HG02970 (cell line): ENCODE data around the gene KMT5C.
"Not testable (repeated sequence)": the region's sequence is repeated elsewhere in the genome, so short reads cannot be mapped to it uniquely, and the experiment has no call there.

Experiments used
- ATAC-seq: cut with Tn5 transposase; IDR thresholded peaks from one replicate; pipeline ENCODE4 v1.9.1; 2021; ENCODE audit warnings: mild to moderate bottlenecking, moderate library complexity, moderate number of reproducible peaks; ENCODE audit not compliant: unreplicated experiment, low FRiP score

The KMT5C gene

DNA sequence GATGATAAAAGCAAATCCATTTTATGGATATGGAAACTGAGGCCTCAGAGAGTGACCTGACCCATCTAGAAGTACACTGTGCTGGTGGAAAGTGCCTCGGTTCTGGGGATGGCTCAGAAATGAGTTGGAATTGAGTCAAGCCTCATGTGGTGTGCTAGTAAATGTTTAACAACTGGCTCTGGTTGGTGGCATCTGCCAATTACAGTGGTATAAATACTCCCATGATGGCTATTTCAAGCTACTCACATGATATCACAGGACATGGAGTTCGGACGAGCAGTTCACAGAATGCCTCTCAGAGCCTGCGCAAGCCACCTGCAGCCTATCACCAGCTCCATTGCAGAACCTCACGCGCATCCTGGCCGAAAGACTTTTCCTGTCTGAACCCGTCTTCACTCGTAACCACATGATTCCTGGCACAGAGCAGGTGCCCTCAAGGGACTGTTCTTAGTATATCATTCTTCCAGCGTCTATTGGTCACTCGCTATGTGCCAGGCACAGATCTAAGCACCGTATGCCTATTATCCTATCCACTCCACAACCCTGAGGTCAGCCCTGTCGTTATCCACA, 23.6 kb upstream of the KMT5C start:
- ATAC-seq = no peak

DNA sequence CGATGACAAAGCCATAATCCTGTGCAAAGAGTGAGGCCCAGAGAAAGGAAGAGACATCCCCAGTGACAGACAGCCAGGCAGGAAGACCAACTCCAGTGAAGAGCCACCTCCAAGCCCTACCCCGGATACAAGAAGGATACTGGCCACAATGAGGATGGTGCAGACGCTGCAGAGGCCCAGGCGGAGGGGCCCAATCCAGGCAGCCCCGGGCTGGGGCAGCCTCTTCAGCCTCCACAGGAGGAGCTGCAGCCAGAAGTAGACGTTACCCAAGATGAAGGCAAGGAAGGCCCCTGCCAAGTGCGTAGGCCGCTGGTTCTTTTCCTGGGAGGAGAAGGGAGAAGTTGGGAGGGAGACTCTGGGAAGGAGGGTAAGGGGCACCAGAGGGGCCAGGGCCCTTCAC, 23.0 kb upstream of the KMT5C start:
- ATAC-seq = no peak

DNA sequence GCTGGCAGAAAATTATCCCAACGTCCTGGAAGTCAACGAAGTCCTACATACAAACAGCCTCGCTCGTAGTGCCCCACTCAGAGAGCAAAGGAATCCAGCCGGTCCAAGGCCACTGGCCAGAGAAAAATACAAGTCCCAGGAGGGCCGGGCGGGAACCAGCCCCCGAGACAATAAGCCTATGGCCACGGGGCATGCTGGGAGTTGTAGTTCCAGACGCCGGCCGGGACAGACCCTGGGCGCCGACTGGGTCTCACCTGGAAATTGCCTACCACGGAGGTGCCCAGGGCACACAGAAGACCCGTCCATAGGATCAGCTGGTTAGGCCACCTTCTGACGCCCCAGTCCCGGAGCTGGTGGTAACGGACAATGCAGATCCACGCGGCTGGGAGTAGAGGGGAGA, 19.9 kb upstream of the KMT5C start:
- ATAC-seq = no peak

DNA sequence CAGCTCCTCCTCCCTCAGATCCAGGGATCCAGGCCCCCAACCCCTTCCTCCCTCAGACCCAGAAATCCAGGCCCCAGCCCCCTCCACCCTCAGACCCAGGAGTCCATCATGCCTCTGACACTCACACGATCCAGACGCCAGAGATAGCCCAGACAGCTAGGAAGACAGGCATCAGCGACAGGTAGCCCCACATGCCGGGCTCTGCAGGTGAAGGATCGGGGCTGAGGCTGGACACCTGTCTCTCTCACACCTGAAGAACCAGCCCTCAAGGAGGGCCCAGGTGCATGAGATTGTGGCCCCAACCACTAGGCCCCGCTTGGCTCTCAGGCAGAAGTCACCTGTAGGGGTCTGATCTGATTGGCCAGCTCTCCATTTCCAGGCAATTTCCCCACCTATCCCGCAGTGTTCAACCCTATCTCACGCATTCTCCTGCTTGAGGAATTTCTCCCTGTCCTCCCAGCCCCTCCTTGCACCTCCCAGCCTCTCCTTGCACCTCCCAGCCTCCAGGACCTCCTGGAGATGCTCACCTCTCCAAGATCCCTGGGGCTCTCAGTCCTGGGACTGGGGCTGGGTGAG, 18.7 kb upstream of the KMT5C start:
- no peak for ATAC-seq

DNA sequence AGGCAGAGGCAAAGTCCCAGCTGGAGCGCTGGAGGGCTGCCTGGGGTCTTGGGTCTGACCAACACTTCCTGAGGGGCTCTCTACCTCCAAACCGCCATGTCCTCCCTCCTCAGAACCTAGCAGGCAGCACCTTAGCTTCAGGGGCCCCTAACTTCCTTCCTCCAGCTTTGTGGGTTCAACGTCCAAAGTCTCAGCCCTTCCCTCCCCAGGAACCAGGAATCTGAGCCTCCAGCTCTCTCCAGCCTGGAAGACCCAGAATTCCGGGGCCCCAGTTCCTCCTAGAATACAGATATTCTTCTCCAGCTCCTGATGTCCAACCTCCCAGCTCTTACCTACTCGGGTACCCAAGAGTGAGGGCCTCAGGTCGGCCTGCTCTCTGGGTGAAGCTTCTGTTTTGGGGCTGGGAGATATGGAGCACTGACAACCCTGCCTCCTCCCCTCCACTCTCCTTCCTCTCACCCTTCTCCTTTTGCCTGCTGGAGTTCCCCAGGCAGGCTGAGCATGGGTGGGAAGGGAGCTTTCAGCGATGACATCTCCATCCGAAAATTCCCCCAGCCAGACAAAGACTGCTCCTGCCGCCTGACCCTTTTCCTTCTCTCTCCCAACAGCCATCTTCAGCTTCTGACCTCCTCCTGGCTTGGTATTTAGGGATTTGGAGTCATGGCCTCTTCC, 18.1 kb upstream of the KMT5C start:
- ATAC-seq = no peak

DNA sequence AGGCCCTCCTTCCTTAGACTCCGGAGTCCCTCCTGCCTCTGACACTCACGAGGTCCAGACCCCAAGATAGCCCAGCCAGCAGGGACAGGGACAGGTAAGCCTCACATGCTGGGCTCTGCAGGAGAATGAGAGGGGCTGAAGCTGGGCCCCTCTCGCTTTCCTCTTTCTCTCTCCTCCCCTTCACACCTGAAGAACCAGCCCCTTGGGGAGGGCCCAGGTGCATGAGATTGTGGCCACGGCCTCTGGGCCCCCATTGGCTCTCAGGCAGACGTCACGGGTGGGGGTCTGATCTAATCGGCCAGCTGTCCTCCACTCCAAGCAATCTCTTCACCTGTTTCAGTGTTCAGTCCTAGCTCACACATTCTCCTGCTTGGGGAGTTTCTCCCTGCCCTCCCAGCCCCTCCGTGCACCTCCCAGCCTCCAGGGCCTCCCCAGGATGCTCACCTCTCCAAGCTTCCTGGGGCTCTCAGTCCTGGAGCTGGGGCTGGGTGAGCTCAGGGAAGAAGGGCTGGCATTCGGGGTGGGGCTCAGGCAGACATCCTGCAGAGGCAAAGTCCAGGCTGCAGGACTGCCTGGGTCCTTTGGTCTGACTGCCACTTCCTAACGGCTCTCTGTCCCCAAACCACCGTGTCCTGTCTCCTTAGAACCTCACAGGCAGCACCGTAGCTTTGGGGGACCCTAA, 17.3 kb upstream of the KMT5C start:
- no peak for ATAC-seq

DNA sequence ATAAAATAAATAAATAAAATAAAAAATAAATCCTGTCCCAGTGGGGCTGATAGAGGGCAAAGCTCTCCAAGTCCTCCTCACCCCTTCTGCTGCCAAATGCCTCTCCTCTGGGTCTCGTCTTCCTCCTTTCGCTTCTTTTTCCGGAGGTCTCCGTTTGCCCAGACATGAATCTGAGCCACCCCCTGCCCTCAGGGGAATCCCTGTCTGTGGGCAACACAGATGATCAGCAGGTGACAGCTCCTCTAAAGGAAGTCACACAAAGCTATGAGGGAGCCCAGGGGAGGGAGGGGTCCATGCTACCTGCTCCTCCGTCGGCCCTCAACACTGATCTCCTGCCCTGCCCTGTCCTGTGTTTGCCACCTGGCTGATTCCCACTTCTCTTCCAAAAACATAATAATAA, 15.0 kb upstream of the KMT5C start:
- no peak for ATAC-seq

DNA sequence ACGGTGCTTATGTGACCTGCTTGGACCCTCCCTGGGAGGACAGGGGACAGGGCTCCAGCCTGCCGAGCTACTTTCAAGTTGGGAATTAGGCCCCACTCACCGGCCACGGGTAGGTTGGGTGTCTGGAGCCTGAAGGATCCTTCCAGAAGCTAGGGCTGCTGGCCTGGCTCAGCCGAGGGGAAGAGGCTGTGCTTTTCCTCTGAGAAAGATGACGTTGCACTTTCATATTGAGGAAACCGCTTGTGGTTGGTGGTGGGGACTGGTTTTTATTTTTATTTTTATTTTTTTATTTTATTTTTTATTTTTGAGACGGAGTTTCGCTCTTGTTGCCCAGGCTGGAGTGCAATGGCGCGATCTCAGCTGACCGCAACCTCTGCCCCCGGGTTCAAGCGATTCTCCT, 14.5 kb upstream of the KMT5C start, which contains the start of gene TMEM150B:
Gene TMEM150B, minus strand, starts transcription at position 170 of the 400 bp plus-strand sequence. CDS start 4,305 bp downstream, outside the sequence.
- ATAC-seq = no peak

DNA sequence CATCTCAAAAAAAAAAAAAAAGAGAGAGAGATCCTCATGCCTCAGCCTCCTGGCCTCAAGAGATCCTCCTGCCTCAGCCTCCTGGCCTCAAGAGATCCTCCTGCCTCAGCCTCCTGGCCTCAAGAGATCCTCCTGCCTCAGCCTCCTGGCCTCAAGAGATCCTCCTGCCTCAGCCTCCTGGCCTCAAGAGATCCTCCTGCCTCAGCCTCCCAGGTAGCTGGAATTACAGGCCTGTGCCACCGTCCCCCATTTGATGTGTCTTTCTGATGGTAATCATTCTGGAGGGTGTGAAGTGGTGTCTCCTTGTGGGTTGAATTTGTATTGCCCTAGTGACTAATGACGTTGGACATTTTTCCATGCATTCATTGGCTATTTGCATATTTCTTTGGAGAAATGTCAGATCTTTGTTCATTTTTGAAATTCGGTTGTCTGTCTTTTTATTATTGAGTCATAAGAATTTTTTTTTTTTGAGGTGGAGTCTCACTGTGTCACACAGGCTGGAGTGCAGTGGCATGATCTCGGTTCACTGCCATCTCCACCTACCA, 10.8 kb upstream of the KMT5C start:
- ATAC-seq = not testable (repeated sequence)

DNA sequence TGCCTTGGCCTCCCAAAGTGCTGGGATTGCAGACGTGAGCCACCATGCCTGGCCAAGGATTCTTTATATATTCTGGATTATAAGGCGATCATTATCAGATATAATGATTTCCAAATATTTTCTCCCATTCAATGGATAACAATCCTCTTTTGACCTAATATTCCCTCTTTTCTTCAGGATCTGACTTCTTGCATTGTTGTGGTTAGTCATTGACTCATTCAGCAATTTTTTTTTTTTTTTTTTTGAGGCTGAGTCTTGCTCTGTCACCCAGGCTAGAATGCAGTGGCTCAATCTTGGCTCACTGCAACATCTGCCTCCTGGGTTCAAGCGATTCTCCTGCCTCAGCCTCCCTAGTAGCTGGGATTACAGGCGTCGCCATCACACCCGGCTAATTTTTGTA, 9.9 kb upstream of the KMT5C start:
- ATAC-seq = not testable (repeated sequence)

DNA sequence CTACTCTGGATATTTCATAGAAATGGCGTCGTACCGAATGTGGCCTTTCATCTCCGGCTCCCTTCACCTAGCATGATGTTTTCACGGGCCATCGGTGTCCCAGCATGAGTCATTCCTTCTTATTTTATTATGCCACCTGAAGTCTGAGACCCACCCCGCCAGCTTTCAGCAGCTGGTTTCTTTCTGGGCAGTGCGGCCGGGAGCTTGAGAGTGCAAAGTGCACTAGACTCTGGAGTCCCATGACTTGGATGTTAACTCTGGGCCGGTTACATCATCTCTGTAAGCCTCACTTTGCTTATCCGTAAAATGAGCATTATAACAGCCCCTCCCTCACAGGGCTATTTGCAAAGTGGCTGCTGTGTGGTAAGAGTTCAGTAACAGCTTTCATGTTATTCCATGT, 5.8 kb upstream of the KMT5C start:
- no peak for ATAC-seq

DNA sequence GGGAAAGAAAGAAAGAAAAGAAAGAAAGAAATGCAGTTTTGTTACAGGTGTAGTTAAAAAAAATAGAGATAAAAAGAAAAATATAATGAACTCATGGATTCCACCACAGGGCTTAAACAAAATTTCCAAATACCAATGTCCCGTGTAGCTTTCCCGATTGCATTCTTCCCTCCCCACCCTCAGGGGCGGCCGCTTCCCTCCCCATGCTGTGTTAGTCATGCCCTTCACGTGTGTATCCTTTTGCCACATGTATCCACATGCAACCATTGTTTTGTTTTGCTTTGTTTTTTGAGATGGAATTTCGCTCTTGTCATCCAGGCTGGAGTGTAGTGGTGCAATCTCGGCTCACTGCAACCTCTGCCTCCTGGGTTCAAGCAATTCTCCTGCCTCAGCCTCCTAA, 3.6 kb upstream of the KMT5C start:
- ATAC-seq = no peak

DNA sequence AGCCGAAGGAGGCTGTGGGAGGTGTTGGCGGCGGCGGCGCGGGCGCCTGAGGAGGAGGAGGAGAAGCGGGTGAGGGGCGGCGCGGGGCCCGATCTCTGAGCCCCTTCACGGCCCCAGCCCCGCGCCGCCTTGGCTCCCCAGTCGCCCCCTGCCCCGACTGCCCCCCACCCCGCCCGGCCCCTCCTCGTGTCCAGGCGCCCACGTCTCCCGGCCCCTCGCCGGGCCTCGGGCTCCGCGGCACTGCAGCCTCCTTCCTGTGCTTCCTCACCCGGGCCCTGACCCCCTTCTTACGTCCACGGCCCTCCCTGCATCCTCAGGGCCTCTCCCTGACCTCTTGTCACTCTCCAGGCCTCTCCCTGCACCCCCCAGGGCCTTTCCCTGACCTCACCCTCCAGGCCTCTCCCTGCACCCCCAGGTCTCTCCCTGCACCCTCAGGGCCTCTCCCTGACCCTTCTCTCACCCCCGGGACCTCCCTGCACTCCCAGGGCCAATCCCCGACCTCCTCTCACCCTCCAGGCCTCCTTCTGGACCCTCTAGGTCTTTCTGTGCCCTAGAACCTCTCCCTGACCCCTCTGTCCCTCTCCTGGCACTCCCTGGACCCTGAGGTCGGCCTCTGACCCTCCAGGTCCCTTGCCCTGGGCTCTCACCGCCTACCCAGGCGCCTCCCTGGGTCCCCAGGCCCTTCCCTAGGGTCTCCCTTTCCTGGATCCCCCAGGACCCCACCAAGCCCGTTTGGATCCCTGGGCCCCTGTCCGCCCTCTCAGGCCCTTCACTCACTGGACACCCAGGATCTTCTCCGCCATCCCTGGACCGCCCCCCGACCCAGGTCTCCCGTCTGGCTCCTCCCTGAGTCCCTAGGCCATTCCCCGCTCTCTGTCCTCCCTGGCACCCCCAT, 460 bp downstream of the KMT5C start:
- no peak for ATAC-seq

DNA sequence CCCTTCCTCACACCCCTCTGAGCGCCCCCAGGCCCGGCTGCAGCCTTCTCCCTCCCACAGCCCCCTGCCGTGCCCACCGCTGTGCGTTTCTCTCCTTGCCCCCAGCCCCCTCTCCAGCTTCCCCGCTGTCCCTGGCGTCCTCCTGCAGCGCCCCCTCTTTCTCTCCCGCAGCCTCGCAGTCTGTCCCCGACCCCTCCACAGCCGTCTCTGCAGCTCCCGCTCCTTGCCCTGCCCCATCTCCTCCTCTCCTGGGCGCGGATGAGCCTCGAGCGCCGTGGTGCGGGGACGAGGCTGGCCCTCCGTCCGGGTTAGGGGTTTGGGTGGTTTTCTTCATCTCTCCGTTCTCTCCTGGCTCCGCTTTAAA, 1.1 kb downstream of the KMT5C start:
- ATAC-seq = no peak

DNA sequence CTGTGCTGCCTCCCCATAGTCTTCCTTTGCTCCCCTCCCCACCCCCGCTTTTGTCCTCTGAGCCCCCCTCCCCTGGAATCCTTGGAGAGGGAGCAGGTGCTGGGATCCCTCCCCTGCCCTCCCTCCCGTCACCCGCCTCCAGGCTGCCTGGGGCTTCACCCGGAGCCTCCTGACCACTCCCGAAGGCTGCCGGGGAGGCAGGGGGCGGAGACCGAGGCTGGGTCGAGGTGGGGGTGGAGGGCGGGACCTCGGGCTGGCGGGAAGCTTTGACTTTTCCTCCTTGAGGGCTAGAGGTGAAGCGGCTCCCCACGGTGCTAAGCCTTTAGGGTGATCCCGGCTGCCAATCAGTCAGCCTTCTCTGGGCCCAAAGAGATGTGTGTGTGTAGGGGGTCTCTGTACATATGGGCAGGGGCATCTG, 1.5 kb downstream of the KMT5C start:
- ATAC-seq = no peak

DNA sequence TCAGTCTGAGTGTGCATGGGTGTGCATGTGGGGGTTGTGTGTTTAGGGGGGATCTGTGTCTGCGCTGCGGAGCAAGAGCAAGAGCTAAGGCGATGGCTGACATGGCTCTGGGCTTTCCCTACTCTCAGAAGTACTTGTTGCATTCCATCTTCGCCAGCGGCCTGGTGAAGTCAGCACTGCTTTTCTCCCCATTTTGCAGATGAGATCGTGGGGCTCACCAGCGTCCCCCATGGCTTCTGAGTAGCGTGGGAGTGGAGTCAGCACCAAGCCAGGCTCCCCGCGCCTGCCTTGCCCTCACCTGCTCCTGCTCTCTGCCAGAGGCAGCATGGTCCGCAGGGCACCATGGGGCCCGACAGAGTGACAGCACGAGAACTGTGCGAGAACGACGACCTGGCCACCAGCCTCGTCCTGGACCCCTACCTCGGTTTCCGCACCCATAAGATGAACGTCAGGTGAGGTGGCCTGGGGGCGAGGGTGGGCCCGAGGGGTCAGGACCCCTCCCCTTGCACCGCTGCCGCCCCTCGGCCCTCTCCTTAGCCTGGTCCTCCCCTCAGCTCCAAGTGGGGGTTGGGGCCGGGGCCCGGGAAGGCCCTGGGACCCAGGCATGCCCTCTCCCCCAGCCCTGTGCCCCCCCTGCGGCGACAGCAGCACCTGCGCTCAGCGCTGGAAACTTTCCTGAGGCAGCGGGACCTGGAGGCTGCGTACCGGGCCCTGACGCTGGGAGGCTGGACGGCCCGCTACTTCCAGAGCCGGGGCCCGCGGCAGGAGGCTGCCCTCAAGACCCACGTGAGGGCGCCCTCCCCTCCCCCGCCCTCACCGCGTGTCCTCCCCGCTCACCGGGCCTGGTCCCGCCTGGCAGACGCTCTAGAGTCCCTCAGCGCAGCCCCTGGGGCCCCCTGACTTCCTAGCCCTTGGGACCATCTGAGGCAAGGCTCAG, 2.2 kb downstream of the KMT5C start:
- no peak for ATAC-seq

DNA sequence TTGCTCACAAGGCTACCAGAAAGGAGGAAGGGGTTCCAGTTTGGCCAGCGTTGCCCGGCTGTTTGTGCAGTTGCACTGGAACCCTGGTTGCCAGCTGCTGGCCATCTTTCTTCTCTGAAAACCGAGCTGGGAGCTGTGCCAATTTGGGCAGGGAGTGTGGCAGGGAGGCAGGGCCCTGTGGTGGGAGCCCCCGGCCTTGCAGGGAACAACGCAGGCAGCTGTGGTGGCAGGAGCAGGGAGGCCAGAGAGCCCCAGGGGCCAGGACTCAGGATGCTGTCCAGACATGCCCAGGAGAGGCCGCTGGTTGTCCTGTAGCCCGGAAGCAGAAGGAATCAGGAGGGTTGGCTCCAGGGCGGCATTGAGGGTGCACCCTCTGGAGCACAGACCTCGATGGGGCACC, 4.8 kb downstream of the KMT5C start:
- no peak for ATAC-seq

DNA sequence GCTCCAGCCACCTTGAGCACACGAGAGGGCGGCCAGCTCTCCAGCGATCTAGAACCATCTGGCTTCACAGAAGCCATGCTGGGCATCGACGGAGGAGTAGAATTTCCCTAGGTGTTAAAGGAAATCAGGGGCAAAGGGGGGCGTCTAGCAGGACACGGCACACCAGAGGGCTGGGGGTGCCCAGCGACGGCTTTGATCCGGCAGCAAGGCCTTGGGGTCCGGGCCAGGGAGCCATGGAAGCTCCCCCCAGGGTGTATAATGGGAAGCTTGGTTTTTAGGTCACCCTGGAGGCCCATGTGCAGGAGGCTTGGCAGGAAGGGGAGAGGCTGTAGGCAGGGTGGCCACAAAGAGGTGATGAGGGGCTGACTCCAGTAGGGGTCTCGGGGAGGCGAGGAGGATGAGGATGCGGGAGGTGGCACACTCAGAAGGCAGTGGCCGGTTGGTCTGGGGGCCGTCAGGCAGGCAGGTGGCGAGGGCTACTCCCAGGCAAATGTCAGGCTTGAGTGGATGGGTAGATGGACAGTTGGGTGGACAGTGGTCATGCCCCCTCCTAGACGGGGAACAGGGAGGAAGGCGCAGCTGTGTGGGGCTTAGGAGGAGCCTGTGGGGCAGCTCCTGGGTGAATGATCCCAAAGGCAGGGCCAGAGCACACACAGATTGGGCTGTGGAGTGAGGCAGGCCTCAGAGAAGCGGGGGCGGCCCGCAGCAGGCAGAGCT, 5.6 kb downstream of the KMT5C start:
- no peak for ATAC-seq
